Measurements from ENCODE around the gene ADRA2C. TPM values are rescaled to one million over a fixed set of nuclear protein-coding genes. Genes with fewer than 3 reads are reported as not detected.
"Not testable (repeated sequence)": the region's sequence is repeated elsewhere in the genome, so short reads cannot be mapped to it uniquely, and the experiment has no call there.

ADRA2C gene
- polyA plus RNA-seq, 1 donor = 0.90 TPM

GRCh38 chr4:3812211-3812934, 46.2 kb downstream of the ADRA2C start:
- H3K4me3 ChIP-seq (ENCODE audit: low read length) = no peak overlapping the region
- no peaks in the 10 kb centered on the region for H3K36me3 ChIP-seq (ENCODE audit: control insufficient read depth, insufficient read depth, low read length)
- no peaks in the 10 kb centered on the region for H3K9me3 ChIP-seq (ENCODE audit: control insufficient read depth, low read depth, low read length)
- no peak overlapping the region for H3K27ac ChIP-seq (ENCODE audit: low read length)
- 100% methylated on average over 1 of the region's 19 CpGs for WGBS (ENCODE audit: insufficient coverage, low lambda C conversion rate)
- no peaks in the 10 kb centered on the region for H3K4me1 ChIP-seq (ENCODE audit: control insufficient read depth, insufficient read depth, low read length)
- peaks cover 8% of the 10 kb centered on the region for H3K27me3 ChIP-seq (ENCODE audit: control insufficient read depth, insufficient read depth, low read length)
- DNase-seq = no peak

- no CpG with 5 or more reads among the region's 29 CpGs for WGBS (ENCODE audit: insufficient coverage, low lambda C conversion rate)
- Histone ChIP-seq H3K4me3 (ENCODE audit: low read length) (no peak overlapping the region), H3K27me3 (ENCODE audit: control insufficient read depth, insufficient read depth, low read length) (peaks cover 2% of the 10 kb centered on the region), H3K36me3 (ENCODE audit: control insufficient read depth, insufficient read depth, low read length) (no peaks in the 10 kb centered on the region), H3K4me1 (ENCODE audit: control insufficient read depth, insufficient read depth, low read length) (no peaks in the 10 kb centered on the region), H3K9me3 (ENCODE audit: control insufficient read depth, low read depth, low read length) (no peaks in the 10 kb centered on the region), H3K27ac (ENCODE audit: low read length) (no peak overlapping the region)
- no peak for DNase-seq
Observed at GRCh38 chr4:3813151-3814052, 47.2 kb downstream of the ADRA2C start.

GRCh38 chr4:3814053-3814570, 47.9 kb downstream of the ADRA2C start:
- H3K9me3 ChIP-seq (ENCODE audit: control insufficient read depth, low read depth, low read length) = no peaks in the 10 kb centered on the region
- H3K27ac ChIP-seq (ENCODE audit: low read length) = no peak overlapping the region
- no peak for DNase-seq
- no CpG with 5 or more reads among the region's 6 CpGs for WGBS (ENCODE audit: insufficient coverage, low lambda C conversion rate)
- no peaks in the 10 kb centered on the region for H3K27me3 ChIP-seq (ENCODE audit: control insufficient read depth, insufficient read depth, low read length)
- H3K36me3 ChIP-seq (ENCODE audit: control insufficient read depth, insufficient read depth, low read length) = no peaks in the 10 kb centered on the region
- H3K4me3 ChIP-seq (ENCODE audit: low read length) = no peak overlapping the region
- H3K4me1 ChIP-seq (ENCODE audit: control insufficient read depth, insufficient read depth, low read length) = no peaks in the 10 kb centered on the region

- not testable (repeated sequence) for H3K9me3 ChIP-seq (ENCODE audit: control insufficient read depth, low read depth, low read length); H3K27ac ChIP-seq (ENCODE audit: low read length); H3K36me3 ChIP-seq (ENCODE audit: control insufficient read depth, insufficient read depth, low read length); H3K4me1 ChIP-seq (ENCODE audit: control insufficient read depth, insufficient read depth, low read length); H3K27me3 ChIP-seq (ENCODE audit: control insufficient read depth, insufficient read depth, low read length); DNase-seq; H3K4me3 ChIP-seq (ENCODE audit: low read length)
Observed at GRCh38 chr4:3814838-3815237, 48.7 kb downstream of the ADRA2C start.

GRCh38 chr4:3816256-3816825, 50.2 kb downstream of the ADRA2C start:
- no peak for DNase-seq
- Histone ChIP-seq H3K4me3 (ENCODE audit: low read length) (no peak overlapping the region), H3K27ac (ENCODE audit: low read length) (no peak overlapping the region), H3K9me3 (ENCODE audit: control insufficient read depth, low read depth, low read length) (no peaks in the 10 kb centered on the region), H3K27me3 (ENCODE audit: control insufficient read depth, insufficient read depth, low read length) (no peaks in the 10 kb centered on the region), H3K36me3 (ENCODE audit: control insufficient read depth, insufficient read depth, low read length) (no peaks in the 10 kb centered on the region), H3K4me1 (ENCODE audit: control insufficient read depth, insufficient read depth, low read length) (no peaks in the 10 kb centered on the region)
- no CpG with 5 or more reads among the region's 8 CpGs for WGBS (ENCODE audit: insufficient coverage, low lambda C conversion rate)

- WGBS (ENCODE audit: insufficient coverage, low lambda C conversion rate) = no CpG with 5 or more reads among the region's 12 CpGs
- Histone ChIP-seq H3K4me3 (ENCODE audit: low read length) (no peak overlapping the region), H3K36me3 (ENCODE audit: control insufficient read depth, insufficient read depth, low read length) (no peaks in the 10 kb centered on the region), H3K27me3 (ENCODE audit: control insufficient read depth, insufficient read depth, low read length) (no peaks in the 10 kb centered on the region), H3K27ac (ENCODE audit: low read length) (no peak overlapping the region), H3K4me1 (ENCODE audit: control insufficient read depth, insufficient read depth, low read length) (no peaks in the 10 kb centered on the region), H3K9me3 (ENCODE audit: control insufficient read depth, low read depth, low read length) (no peaks in the 10 kb centered on the region)
- no peak for DNase-seq
Observed at GRCh38 chr4:3816983-3817960, 51.1 kb downstream of the ADRA2C start.

Other genes starting within 250 kb of the ADRA2C start
- gene LRPAP1, start 234.0 kb upstream of the ADRA2C start, polyA plus RNA-seq = 219 TPM